ENCODE measurements around the gene DNAJB8. TPM values are rescaled to one million over a fixed set of nuclear protein-coding genes. Genes with fewer than 3 reads are reported as not detected.

Gene DNAJB8
- total and polyA plus RNA-seq, 4 donors = not detected

GRCh38 chr3:128449111-128449638 lies 17.5 kb downstream of the DNAJB8 start:
- Histone ChIP-seq H3K27ac (ENCODE audit: low read depth in 1 of 2, low read length in 2 of 2) (no peak overlapping the region), H3K9me3 (ENCODE audit: control insufficient read depth in 4 of 4, low read length in 3 of 4) (no peaks in the 10 kb centered on the region), H3K27me3 (ENCODE audit: control insufficient read depth in 4 of 4, insufficient read depth in 4 of 4, low read length in 3 of 4) (no peaks in the 10 kb centered on the region), H3K36me3 (ENCODE audit: control insufficient read depth in 4 of 4, insufficient read depth in 3 of 4, low read depth in 1 of 4, low read length in 3 of 4) (no peaks in the 10 kb centered on the region), H3K9ac (ENCODE audit: low read depth in 1 of 2, low read length in 2 of 2) (no peak overlapping the region), H3K4me1 (ENCODE audit: control insufficient read depth in 4 of 4, insufficient read depth in 4 of 4, low read length in 3 of 4) (no peaks in the 10 kb centered on the region), H3K4me3 (ENCODE audit: low read depth in 1 of 3, low read length in 3 of 3) (no peak overlapping the region)
- TF ChIP-seq FOXA1 (IDR thresholded peaks at IDR 0.05) = no peak
- TF ChIP-seq JUND (IDR thresholded peaks at IDR 0.05) = no peak
- no peak for TF ChIP-seq YY1 (IDR thresholded peaks at IDR 0.05)
- no peak for TF ChIP-seq EGR1 (IDR thresholded peaks at IDR 0.05; ENCODE audit: low read depth in 2 of 2)
- TF ChIP-seq HNF4A (conservative IDR thresholded peaks at IDR 0.05) = no peak
- no peak for TF ChIP-seq RXRA (IDR thresholded peaks at IDR 0.05)
- no peak for TF ChIP-seq ZBTB33 (IDR thresholded peaks at IDR 0.05)
- no peak for TF ChIP-seq FOXA2 (IDR thresholded peaks at IDR 0.05)
- no peak for TF ChIP-seq CTCF (IDR thresholded peaks at IDR 0.05; ENCODE audit: low read depth, low read length, missing input control)
- TF ChIP-seq RAD21 (IDR thresholded peaks at IDR 0.05) = no peak
- no peak for TF ChIP-seq HNF4G (IDR thresholded peaks at IDR 0.05)
- TF ChIP-seq, protein P1, sequence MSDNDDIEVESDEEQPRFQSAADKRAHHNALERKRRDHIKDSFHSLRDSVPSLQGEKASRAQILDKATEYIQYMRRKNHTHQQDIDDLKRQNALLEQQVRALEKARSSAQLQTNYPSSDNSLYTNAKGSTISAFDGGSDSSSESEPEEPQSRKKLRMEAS (IDR thresholded peaks at IDR 0.05) = no peak
- TF ChIP-seq ATF3 (IDR thresholded peaks at IDR 0.05) = no peak
- TF ChIP-seq TAF1 (conservative IDR thresholded peaks at IDR 0.05) = no peak
- no peak for TF ChIP-seq NR2F2 (IDR thresholded peaks at IDR 0.05)
- no peak for TF ChIP-seq GABPA (IDR thresholded peaks at IDR 0.05 in 1 of 2, conservative IDR thresholded peaks at IDR 0.05 in 1 of 2)
- WGBS = 72% methylated on average over 6 of the region's 6 CpGs
- no peak for DNase-seq (ENCODE audit: low spot score)

DNA sequence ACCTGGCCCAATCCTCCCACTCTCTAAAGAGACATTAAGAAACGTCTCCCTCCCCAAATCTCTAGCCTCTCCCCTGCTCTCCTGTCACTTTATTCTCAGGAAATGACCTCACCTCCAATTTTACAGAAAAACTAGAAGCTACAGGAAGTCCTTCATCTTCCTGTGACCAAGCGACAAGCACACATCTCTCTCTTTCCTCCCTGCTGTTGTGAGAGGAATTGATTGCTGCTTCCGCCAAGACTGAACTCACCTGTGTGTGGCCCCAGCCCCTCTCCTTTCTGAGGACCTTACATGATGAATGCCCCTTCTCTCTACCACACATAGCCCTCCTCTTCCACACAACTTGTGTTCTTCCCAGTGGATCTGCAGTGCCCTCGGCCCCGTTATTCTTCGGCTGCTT lies 18.2 kb downstream of the DNAJB8 start:
- H3K9me3 ChIP-seq (ENCODE audit: control insufficient read depth in 4 of 4, low read length in 3 of 4) = no peaks in the 10 kb centered on the region
- H3K27ac ChIP-seq (ENCODE audit: low read depth in 1 of 2, low read length in 2 of 2) = no peak overlapping the region
- no peak for DNase-seq (ENCODE audit: low spot score)
- 73% methylated on average over 6 of the region's 6 CpGs for WGBS
- no peaks in the 10 kb centered on the region for H3K27me3 ChIP-seq (ENCODE audit: control insufficient read depth in 4 of 4, insufficient read depth in 4 of 4, low read length in 3 of 4)
- H3K4me3 ChIP-seq (ENCODE audit: low read depth in 1 of 3, low read length in 3 of 3) = no peak overlapping the region
- H3K9ac ChIP-seq (ENCODE audit: low read depth in 1 of 2, low read length in 2 of 2) = no peak overlapping the region
- H3K36me3 ChIP-seq (ENCODE audit: control insufficient read depth in 4 of 4, insufficient read depth in 3 of 4, low read depth in 1 of 4, low read length in 3 of 4) = no peaks in the 10 kb centered on the region
- no peaks in the 10 kb centered on the region for H3K4me1 ChIP-seq (ENCODE audit: control insufficient read depth in 4 of 4, insufficient read depth in 4 of 4, low read length in 3 of 4)
- no peak for TF ChIP-seq HNF4A (conservative IDR thresholded peaks at IDR 0.05)
- TF ChIP-seq GABPA (IDR thresholded peaks at IDR 0.05 in 1 of 2, conservative IDR thresholded peaks at IDR 0.05 in 1 of 2) = no peak
- no peak for TF ChIP-seq SP1 (IDR thresholded peaks at IDR 0.05)
- TF ChIP-seq CTCF (IDR thresholded peaks at IDR 0.05; ENCODE audit: low read depth, low read length, missing input control) = no peak
- TF ChIP-seq JUND (IDR thresholded peaks at IDR 0.05) = no peak
- TF ChIP-seq, protein P1 (IDR thresholded peaks at IDR 0.05) = no peak
- no peak for TF ChIP-seq RAD21 (IDR thresholded peaks at IDR 0.05)
- no peak for TF ChIP-seq FOXA1 (IDR thresholded peaks at IDR 0.05)
- TF ChIP-seq EGR1 (IDR thresholded peaks at IDR 0.05; ENCODE audit: low read depth in 2 of 2) = no peak
- no peak for TF ChIP-seq RXRA (IDR thresholded peaks at IDR 0.05)
